ENCODE data around the gene ETNK2.
"Not testable (repeated sequence)": the region's sequence is repeated elsewhere in the genome, so short reads cannot be mapped to it uniquely, and the experiment has no call there.

The ETNK2 gene

DNA sequence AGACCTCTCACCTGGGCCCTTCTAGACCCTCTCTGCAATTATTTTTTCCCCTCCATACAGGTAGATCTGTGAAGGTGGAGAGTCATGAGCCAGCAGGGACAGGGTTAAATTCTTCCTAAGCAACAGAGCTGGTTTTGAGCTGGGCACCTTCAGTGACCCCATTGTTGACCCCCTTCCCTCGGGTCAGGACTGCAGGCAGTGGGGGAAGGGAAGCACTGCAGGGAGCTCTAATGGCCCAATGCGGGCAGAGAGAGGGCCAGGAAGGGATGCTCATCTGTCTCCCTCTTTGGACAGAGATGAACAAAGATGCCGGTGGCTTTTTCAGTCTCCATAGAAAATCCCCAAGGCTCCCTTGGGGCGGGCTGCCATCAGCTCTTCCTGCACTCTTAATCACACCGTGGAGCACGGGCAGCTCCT, 57.5 kb downstream of the ETNK2 start:
- Histone ChIP-seq H3K9ac (ENCODE audit: low read depth, low read length) (no peak overlapping the region), H3K27me3 (ENCODE audit: control insufficient read depth, insufficient read depth, low read length) (no peaks in the 10 kb centered on the region), H3K4me3 (ENCODE audit: low read depth, low read length) (peak overlapping the region; percentile 22), H3K9me3 (ENCODE audit: control insufficient read depth, insufficient read depth, low read length) (no peaks in the 10 kb centered on the region), H3K27ac (ENCODE audit: low read depth, low read length) (peak overlapping the region; percentile 53), H3K4me1 (ENCODE audit: control insufficient read depth, insufficient read depth, low read length) (peaks cover 68% of the 10 kb centered on the region), H3K36me3 (ENCODE audit: control insufficient read depth, insufficient read depth, low read length) (no peaks in the 10 kb centered on the region)

DNA sequence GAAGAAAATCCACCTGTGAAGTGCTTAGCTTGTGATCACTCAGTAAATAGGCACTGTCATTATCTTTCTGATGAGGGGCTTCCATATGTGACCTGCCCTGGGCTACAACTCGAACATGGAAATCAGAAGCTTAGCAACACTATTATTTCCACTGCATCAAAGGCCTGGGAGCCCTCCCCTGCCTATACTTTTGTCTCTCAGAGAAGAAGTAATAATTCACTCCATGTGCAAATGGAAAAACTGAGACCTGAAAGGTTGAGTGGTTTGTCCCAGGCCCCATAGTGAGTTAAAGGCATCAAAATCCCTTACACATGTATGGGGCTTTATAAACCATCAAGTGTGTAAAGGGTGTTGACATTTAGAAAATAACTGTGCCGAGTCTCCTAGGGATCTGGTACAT, 58.1 kb downstream of the ETNK2 start:
- Histone ChIP-seq H3K9ac (ENCODE audit: low read depth, low read length) (no peak overlapping the region), H3K4me3 (ENCODE audit: low read depth, low read length) (peak overlapping the region; percentile 22; the same call in 1 of the 2 replicates), H3K27me3 (ENCODE audit: control insufficient read depth, insufficient read depth, low read length) (no peaks in the 10 kb centered on the region), H3K36me3 (ENCODE audit: control insufficient read depth, insufficient read depth, low read length) (no peaks in the 10 kb centered on the region), H3K9me3 (ENCODE audit: control insufficient read depth, insufficient read depth, low read length) (no peaks in the 10 kb centered on the region), H3K4me1 (ENCODE audit: control insufficient read depth, insufficient read depth, low read length) (peaks cover 69% of the 10 kb centered on the region), H3K27ac (ENCODE audit: low read depth, low read length) (peak overlapping the region; percentile 53)

DNA sequence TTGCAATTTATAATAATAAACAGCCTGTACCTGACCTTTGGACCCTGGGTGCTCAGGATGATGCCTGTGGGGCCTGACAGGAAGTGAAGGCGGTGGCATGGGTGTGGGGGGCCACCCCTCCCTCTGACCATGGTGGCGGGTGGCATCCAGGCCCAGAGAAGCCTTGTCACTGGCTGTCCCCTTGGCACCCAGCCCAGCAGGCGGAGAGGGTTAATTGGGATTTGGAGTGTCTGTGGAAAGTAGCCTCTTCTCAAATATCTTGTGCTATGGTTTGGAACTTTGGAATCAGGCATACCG, 58.5 kb downstream of the ETNK2 start:
- H3K27ac ChIP-seq (ENCODE audit: low read depth, low read length) = peak overlapping the region; percentile 53
- H3K4me3 ChIP-seq (ENCODE audit: low read depth, low read length) = no peak overlapping the region
- no peaks in the 10 kb centered on the region for H3K9me3 ChIP-seq (ENCODE audit: control insufficient read depth, insufficient read depth, low read length)
- H3K27me3 ChIP-seq (ENCODE audit: control insufficient read depth, insufficient read depth, low read length) = no peaks in the 10 kb centered on the region
- no peak overlapping the region for H3K9ac ChIP-seq (ENCODE audit: low read depth, low read length)
- H3K36me3 ChIP-seq (ENCODE audit: control insufficient read depth, insufficient read depth, low read length) = no peaks in the 10 kb centered on the region
- H3K4me1 ChIP-seq (ENCODE audit: control insufficient read depth, insufficient read depth, low read length) = peaks cover 69% of the 10 kb centered on the region

DNA sequence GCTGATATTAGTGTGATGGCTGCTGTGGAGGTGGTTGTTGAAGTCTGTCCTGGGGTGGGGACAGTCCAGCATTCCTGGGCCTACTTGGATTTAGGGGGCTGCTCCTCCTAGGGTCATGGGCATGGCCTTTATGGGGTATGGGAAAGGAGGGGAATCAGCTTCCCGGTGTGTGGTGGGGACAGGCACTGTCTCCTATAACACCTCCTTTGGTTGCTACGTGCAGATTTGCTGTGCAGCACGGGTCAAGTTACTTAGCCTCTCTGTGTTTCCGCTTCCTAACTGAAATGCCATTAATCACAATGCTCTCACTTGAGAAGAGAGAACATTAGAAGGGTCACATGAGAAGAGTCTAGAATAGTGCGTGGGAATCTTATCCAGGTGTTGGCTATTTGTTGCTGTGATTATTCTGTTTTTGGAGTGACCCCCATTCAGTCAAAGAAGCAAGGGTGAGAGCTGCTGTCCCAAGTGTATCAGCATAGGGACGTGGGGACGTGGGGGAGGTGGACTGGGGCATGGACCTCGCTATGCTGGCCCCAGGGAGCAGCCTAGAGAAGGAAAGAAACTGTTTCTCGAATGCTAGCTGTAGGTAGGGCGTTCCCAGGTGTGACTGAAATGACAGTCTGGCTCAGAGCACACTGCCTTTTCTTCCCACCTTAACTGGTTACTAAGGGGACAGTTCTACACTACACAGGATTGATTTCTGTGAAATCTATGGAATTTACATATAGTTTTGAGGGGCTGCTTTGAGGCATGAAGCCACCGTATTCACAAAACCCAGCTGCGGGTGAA, 59.0 kb downstream of the ETNK2 start:
- Histone ChIP-seq H3K9me3 (ENCODE audit: control insufficient read depth, insufficient read depth, low read length) (no peaks in the 10 kb centered on the region), H3K9ac (ENCODE audit: low read depth, low read length) (no peak overlapping the region), H3K4me1 (ENCODE audit: control insufficient read depth, insufficient read depth, low read length) (peaks cover 74% of the 10 kb centered on the region), H3K27ac (ENCODE audit: low read depth, low read length) (no peak overlapping the region), H3K36me3 (ENCODE audit: control insufficient read depth, insufficient read depth, low read length) (no peaks in the 10 kb centered on the region), H3K27me3 (ENCODE audit: control insufficient read depth, insufficient read depth, low read length) (no peaks in the 10 kb centered on the region), H3K4me3 (ENCODE audit: low read depth, low read length) (no peak overlapping the region)

DNA sequence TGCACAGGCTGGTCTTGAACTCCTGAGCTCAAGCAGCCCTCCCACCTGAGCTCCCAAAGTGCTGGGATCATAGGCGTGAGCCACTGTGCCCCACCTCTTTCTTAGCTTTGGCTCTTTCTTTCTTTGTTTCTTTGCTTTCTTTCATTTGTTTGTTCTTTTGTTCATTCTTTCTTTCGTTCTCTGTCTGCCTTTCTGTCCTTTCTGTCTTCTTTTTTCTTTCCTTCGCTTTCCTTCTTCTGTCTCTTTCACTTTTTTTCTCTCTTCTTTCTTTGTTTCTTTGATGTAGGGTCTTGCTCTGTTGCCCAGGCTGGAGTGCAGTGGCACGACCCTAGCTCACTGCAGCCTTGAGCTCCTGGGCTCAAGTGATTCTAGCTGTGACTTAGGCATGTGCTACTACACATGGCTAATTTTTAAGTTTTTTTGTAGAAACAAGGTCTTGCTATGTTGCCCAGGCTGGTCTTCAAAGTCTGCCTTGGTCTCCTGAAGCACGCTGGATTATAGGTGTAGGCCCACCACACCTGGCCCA, 60.0 kb downstream of the ETNK2 start:
- Histone ChIP-seq H3K4me3 (ENCODE audit: low read depth, low read length) (no peak overlapping the region), H3K4me1 (ENCODE audit: control insufficient read depth, insufficient read depth, low read length) (peaks cover 80% of the 10 kb centered on the region), H3K9ac (ENCODE audit: low read depth, low read length) (no peak overlapping the region), H3K9me3 (ENCODE audit: control insufficient read depth, insufficient read depth, low read length) (no peaks in the 10 kb centered on the region), H3K27ac (ENCODE audit: low read depth, low read length) (no peak overlapping the region), H3K36me3 (ENCODE audit: control insufficient read depth, insufficient read depth, low read length) (no peaks in the 10 kb centered on the region), H3K27me3 (ENCODE audit: control insufficient read depth, insufficient read depth, low read length) (no peaks in the 10 kb centered on the region)

DNA sequence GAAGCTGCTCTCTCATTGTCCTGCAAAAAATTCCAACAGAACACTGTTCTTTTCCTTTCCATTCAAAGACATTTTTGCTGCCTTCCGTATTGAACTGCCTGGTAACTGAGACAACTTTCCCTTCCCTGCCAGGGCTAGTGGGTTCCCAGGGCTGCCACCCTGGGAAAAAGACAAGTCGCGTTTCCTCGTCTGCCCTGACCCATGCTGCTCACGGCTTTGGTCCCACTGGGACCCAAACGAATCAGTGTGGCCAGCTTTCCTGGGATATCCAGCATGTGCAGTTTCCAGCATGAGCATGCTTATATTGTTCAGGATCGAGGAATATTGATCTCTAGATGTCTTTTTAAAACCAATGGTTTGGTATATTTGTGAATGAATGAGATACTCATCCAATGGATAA, 60.8 kb downstream of the ETNK2 start:
- Histone ChIP-seq H3K36me3 (ENCODE audit: control insufficient read depth, insufficient read depth, low read length) (no peaks in the 10 kb centered on the region), H3K9me3 (ENCODE audit: control insufficient read depth, insufficient read depth, low read length) (no peaks in the 10 kb centered on the region), H3K27ac (ENCODE audit: low read depth, low read length) (peak overlapping the region; percentile 4), H3K4me1 (ENCODE audit: control insufficient read depth, insufficient read depth, low read length) (peaks cover 77% of the 10 kb centered on the region), H3K9ac (ENCODE audit: low read depth, low read length) (no peak overlapping the region), H3K4me3 (ENCODE audit: low read depth, low read length) (no peak overlapping the region), H3K27me3 (ENCODE audit: control insufficient read depth, insufficient read depth, low read length) (no peaks in the 10 kb centered on the region)

DNA sequence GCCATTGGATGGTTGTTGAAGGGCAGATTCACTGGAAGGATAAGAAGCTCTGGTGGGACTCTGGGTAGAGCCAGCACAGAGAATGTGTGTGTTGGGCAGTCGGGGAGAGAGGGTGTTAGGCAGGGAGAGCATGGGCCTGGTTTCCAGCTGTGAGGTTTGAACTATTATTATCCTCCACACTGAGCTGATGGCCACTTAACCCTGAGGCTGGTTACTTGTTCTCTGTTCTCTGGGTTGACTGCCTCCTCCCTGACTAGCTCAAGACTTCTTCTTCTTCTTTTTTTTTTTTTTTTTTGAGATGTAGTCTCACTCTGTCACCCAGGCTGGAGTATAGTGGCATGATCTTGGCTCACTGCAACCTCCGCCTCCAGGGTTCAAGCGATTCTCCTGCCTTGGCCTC, 61.7 kb downstream of the ETNK2 start:
- not testable (repeated sequence) for H3K27me3 ChIP-seq (ENCODE audit: control insufficient read depth, insufficient read depth, low read length); H3K9ac ChIP-seq (ENCODE audit: low read depth, low read length); H3K27ac ChIP-seq (ENCODE audit: low read depth, low read length); H3K4me3 ChIP-seq (ENCODE audit: low read depth, low read length); H3K36me3 ChIP-seq (ENCODE audit: control insufficient read depth, insufficient read depth, low read length); H3K9me3 ChIP-seq (ENCODE audit: control insufficient read depth, insufficient read depth, low read length)
- peaks cover 72% of the 10 kb centered on the region for H3K4me1 ChIP-seq (ENCODE audit: control insufficient read depth, insufficient read depth, low read length)

DNA sequence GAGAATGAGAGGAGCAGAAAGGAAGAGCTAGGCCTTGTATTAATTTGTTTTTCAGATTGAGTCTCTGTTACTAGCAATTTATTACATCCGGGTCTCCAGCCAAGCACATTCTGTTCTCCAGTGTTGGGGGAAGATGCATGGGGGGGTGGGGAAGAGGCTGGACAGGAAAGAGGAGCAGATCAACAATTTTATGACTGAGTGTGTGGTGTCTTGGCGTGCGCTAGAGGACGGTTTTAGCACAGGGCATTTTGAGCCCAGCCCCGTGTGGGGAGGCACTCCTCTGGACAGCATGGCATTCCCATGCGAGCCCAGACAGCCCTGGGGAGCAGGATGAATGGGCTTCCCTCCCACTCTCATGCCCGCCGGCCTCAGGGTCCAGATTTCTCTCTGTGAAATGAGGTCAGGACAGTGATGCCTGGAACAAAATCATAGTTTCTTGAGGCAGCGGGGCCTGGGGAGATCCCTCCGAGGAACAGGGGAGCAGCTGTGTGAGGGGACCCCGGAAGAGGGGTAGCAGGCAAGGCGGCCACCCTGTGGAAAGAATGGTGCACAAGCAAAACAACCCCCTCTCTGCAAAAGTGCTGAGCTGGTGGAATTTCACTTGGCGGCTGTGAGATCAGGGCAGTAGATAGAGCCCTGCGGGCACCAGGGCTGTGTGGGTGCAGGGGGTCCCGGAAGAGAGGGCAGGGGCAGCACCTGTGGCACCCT, 62.6 kb downstream of the ETNK2 start:
- Histone ChIP-seq H3K9ac (ENCODE audit: low read depth, low read length) (no peak overlapping the region), H3K4me1 (ENCODE audit: control insufficient read depth, insufficient read depth, low read length) (peaks cover 72% of the 10 kb centered on the region), H3K27ac (ENCODE audit: low read depth, low read length) (no peak overlapping the region)

DNA sequence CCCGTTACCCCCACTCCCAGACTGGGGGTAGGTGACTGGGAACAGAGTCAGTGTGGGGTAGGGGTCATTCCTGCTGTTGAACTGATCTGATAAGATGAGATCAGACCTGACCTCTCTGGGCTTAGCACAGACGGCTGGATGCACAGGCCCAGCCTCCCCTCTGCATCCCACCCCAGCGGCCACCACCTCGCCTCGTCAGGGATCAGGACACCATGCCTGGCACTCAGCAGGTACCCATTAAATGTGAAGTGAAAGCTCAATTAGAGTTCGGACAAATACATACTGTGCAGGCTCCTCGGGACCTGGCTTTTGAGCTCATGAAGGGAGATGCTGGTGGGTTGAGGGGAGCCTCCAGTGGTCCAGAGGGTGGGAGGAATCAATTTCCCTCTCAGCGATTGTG, 63.2 kb downstream of the ETNK2 start:
- Histone ChIP-seq H3K4me1 (ENCODE audit: control insufficient read depth, insufficient read depth, low read length) (peaks cover 72% of the 10 kb centered on the region), H3K4me3 (ENCODE audit: low read depth, low read length) (no peak overlapping the region), H3K36me3 (ENCODE audit: control insufficient read depth, insufficient read depth, low read length) (no peaks in the 10 kb centered on the region; the same call in 1 of the 2 replicates), H3K9me3 (ENCODE audit: control insufficient read depth, insufficient read depth, low read length) (no peaks in the 10 kb centered on the region), H3K27me3 (ENCODE audit: control insufficient read depth, insufficient read depth, low read length) (no peaks in the 10 kb centered on the region), H3K27ac (ENCODE audit: low read depth, low read length) (no peak overlapping the region), H3K9ac (ENCODE audit: low read depth, low read length) (no peak overlapping the region)

More for the DNA sequence above, 62.6 kb downstream of the ETNK2 start:
- Histone ChIP-seq H3K27me3 (ENCODE audit: control insufficient read depth, insufficient read depth, low read length) (no peaks in the 10 kb centered on the region), H3K9me3 (ENCODE audit: control insufficient read depth, insufficient read depth, low read length) (no peaks in the 10 kb centered on the region), H3K36me3 (ENCODE audit: control insufficient read depth, insufficient read depth, low read length) (no peaks in the 10 kb centered on the region), H3K4me3 (ENCODE audit: low read depth, low read length) (no peak overlapping the region)

DNA sequence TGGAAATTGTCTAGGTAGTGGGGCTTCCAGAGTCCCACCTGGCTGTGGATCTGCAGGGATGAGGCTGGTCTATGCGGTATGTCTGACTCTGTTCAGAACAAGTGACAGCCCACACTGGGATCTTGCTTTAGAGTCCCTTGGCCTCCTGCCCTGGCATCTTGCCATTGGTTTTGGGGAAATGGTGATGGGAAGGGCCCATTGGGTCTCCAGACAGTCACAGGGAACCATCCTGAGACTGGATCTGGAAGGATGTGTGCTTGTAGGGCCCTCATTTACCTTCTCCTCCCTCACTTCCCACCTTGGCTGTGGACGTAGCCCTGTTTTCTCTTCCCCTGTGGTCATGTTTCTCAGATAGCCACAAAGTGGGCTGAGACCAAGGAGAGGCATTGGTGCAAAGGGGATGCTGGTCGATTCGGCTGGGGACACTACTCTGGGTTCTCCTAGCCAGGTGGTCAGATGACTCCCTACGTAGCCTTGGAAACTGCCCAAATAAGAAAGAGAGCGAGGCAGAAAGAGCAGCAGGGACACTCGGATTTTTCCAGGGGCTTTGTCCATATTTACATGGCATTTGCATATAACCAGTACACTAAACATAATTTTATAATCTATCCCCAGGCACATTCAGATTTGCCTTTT, 63.8 kb downstream of the ETNK2 start:
- no peaks in the 10 kb centered on the region for H3K9me3 ChIP-seq (ENCODE audit: control insufficient read depth, insufficient read depth, low read length)
- H3K27me3 ChIP-seq (ENCODE audit: control insufficient read depth, insufficient read depth, low read length) = no peaks in the 10 kb centered on the region
- H3K4me1 ChIP-seq (ENCODE audit: control insufficient read depth, insufficient read depth, low read length) = peaks cover 72% of the 10 kb centered on the region
- H3K4me3 ChIP-seq (ENCODE audit: low read depth, low read length) = no peak overlapping the region
- no peak overlapping the region for H3K27ac ChIP-seq (ENCODE audit: low read depth, low read length)
- H3K36me3 ChIP-seq (ENCODE audit: control insufficient read depth, insufficient read depth, low read length) = no peaks in the 10 kb centered on the region; the same call in 1 of the 2 replicates
- no peak overlapping the region for H3K9ac ChIP-seq (ENCODE audit: low read depth, low read length)

All from HUES48 (cell line).